Measurements from ENCODE around the gene LRMDA. TPM values are rescaled to one million over a fixed set of nuclear protein-coding genes. Genes with fewer than 3 reads are reported as not detected.
"Not testable (repeated sequence)": the region's sequence is repeated elsewhere in the genome, so short reads cannot be mapped to it uniquely, and the experiment has no call there.

LRMDA gene
- total RNA-seq, 1 donor from 2014 or later = 2.1 TPM

- Mint-ChIP-seq H3K27ac (ENCODE audit: unreplicated experiment) (no peak overlapping the region), H3K36me3 (ENCODE audit: unreplicated experiment) (no peaks in the 10 kb centered on the region), H3K4me1 (ENCODE audit: low read depth, unreplicated experiment) (peaks cover 3% of the 10 kb centered on the region), H3K27me3 (ENCODE audit: unreplicated experiment) (peaks cover 8% of the 10 kb centered on the region), H3K9me3 (ENCODE audit: unreplicated experiment) (peaks cover 5% of the 10 kb centered on the region), H3K4me3 (ENCODE audit: unreplicated experiment) (no peak overlapping the region)
- no peak for DNase-seq
- no peak for TF ChIP-seq CTCF (IDR thresholded peaks at IDR 0.05; ENCODE audit: partially characterized antibody, unreplicated experiment)
Observed at GRCh38 chr10:75762431-75762802, 331.0 kb downstream of the LRMDA start.

- DNase-seq = no peak
Observed at GRCh38 chr10:75763652-75764051, 332.2 kb downstream of the LRMDA start.

GRCh38 chr10:75764974-75765788 lies 333.8 kb downstream of the LRMDA start:
- Mint-ChIP-seq H3K27ac (ENCODE audit: unreplicated experiment) (no peak overlapping the region), H3K9me3 (ENCODE audit: unreplicated experiment) (peaks cover 4% of the 10 kb centered on the region), H3K4me3 (ENCODE audit: unreplicated experiment) (no peak overlapping the region), H3K4me1 (ENCODE audit: low read depth, unreplicated experiment) (peaks cover 1% of the 10 kb centered on the region), H3K36me3 (ENCODE audit: unreplicated experiment) (no peaks in the 10 kb centered on the region), H3K27me3 (ENCODE audit: unreplicated experiment) (peaks cover 6% of the 10 kb centered on the region)
- TF ChIP-seq CTCF (IDR thresholded peaks at IDR 0.05; ENCODE audit: partially characterized antibody, unreplicated experiment) = no peak
- DNase-seq = no peak

More at GRCh38 chr10:75763652-75764051, 332.2 kb downstream of the LRMDA start:
- Mint-ChIP-seq H3K4me3 (ENCODE audit: unreplicated experiment) (no peak overlapping the region), H3K9me3 (ENCODE audit: unreplicated experiment) (peaks cover 5% of the 10 kb centered on the region), H3K27ac (ENCODE audit: unreplicated experiment) (no peak overlapping the region), H3K4me1 (ENCODE audit: low read depth, unreplicated experiment) (peaks cover 3% of the 10 kb centered on the region), H3K36me3 (ENCODE audit: unreplicated experiment) (no peaks in the 10 kb centered on the region), H3K27me3 (ENCODE audit: unreplicated experiment) (peaks cover 8% of the 10 kb centered on the region)
- TF ChIP-seq CTCF (IDR thresholded peaks at IDR 0.05; ENCODE audit: partially characterized antibody, unreplicated experiment) = no peak

GRCh38 chr10:75765789-75766096 lies 334.3 kb downstream of the LRMDA start:
- no peak overlapping the region for H3K4me3 Mint-ChIP-seq (ENCODE audit: unreplicated experiment)
- no peak for DNase-seq
- no peak for TF ChIP-seq CTCF (IDR thresholded peaks at IDR 0.05; ENCODE audit: partially characterized antibody, unreplicated experiment)
- no peaks in the 10 kb centered on the region for H3K36me3 Mint-ChIP-seq (ENCODE audit: unreplicated experiment)
- peaks cover 6% of the 10 kb centered on the region for H3K27me3 Mint-ChIP-seq (ENCODE audit: unreplicated experiment)
- H3K4me1 Mint-ChIP-seq (ENCODE audit: low read depth, unreplicated experiment) = peaks cover 2% of the 10 kb centered on the region
- H3K9me3 Mint-ChIP-seq (ENCODE audit: unreplicated experiment) = peaks cover 4% of the 10 kb centered on the region
- no peak overlapping the region for H3K27ac Mint-ChIP-seq (ENCODE audit: unreplicated experiment)

- Mint-ChIP-seq H3K27ac (ENCODE audit: unreplicated experiment) (no peak overlapping the region), H3K36me3 (ENCODE audit: unreplicated experiment) (no peaks in the 10 kb centered on the region), H3K27me3 (ENCODE audit: unreplicated experiment) (peaks cover 6% of the 10 kb centered on the region), H3K4me3 (ENCODE audit: unreplicated experiment) (no peak overlapping the region), H3K4me1 (ENCODE audit: low read depth, unreplicated experiment) (peaks cover 4% of the 10 kb centered on the region), H3K9me3 (ENCODE audit: unreplicated experiment) (peaks cover 1% of the 10 kb centered on the region)
- TF ChIP-seq CTCF (IDR thresholded peaks at IDR 0.05; ENCODE audit: partially characterized antibody, unreplicated experiment) = no peak
- DNase-seq = no peak
Observed at GRCh38 chr10:75766106-75766505, 334.7 kb downstream of the LRMDA start.

GRCh38 chr10:75766752-75767151 lies 335.3 kb downstream of the LRMDA start:
- DNase-seq; H3K27me3 Mint-ChIP-seq (ENCODE audit: unreplicated experiment); H3K4me1 Mint-ChIP-seq (ENCODE audit: low read depth, unreplicated experiment); H3K9me3 Mint-ChIP-seq (ENCODE audit: unreplicated experiment); H3K4me3 Mint-ChIP-seq (ENCODE audit: unreplicated experiment); H3K36me3 Mint-ChIP-seq (ENCODE audit: unreplicated experiment); H3K27ac Mint-ChIP-seq (ENCODE audit: unreplicated experiment): not testable (repeated sequence)
